ENCODE results near the gene PALLD. TPM values are rescaled to one million over a fixed set of nuclear protein-coding genes. Genes with fewer than 3 reads are reported as not detected.

The PALLD gene
- total RNA-seq, 1 donor from 2014 or later = 12.1 TPM

DNA sequence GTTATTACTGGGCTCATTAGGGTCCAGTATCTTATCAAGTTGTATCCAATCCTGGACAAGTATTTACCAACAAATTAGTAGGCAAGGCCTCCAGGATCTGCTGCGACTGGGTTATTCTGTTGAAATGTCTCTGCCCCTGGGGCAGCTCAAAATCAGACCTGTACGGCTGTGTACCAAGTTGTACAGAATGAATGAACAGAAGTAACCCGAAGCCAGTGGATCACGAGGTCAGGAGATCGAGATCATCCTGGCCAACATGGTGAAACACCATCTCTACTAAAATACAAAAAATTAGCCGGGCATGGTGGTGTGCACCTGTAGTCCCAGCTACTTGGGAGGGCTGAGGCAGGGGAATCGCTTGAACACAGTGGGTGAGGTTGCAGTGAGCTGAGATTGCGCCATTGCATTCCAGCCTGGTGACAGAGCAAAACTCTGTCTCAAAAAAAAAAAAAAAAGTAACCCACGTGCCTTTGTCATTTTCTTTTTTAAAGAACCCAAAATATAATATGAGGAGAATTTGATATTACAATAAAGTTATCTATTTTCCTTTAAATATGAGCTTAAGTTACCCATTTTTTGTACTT is 385.9 kb downstream of the PALLD start:
- intact Hi-C loops (cut with micrococcal nuclease) = no loop called here

- intact Hi-C loops (cut with micrococcal nuclease) = no loop called here
Observed at GRCh38 chr4:168883513-168883912, 386.7 kb downstream of the PALLD start.

GRCh38 chr4:168884251-168885124 is 387.6 kb downstream of the PALLD start:
- intact Hi-C loops (cut with micrococcal nuclease) = no loop called here

GRCh38 chr4:168885400-168885799 is 388.5 kb downstream of the PALLD start:
- intact Hi-C loops (cut with micrococcal nuclease) = no loop called here

- intact Hi-C loops (cut with micrococcal nuclease) = no loop called here
Observed at GRCh38 chr4:168886351-168886750, 389.5 kb downstream of the PALLD start.

GRCh38 chr4:168887809-168888208 is 391.0 kb downstream of the PALLD start:
- intact Hi-C loops (cut with micrococcal nuclease) = no loop called here

DNA sequence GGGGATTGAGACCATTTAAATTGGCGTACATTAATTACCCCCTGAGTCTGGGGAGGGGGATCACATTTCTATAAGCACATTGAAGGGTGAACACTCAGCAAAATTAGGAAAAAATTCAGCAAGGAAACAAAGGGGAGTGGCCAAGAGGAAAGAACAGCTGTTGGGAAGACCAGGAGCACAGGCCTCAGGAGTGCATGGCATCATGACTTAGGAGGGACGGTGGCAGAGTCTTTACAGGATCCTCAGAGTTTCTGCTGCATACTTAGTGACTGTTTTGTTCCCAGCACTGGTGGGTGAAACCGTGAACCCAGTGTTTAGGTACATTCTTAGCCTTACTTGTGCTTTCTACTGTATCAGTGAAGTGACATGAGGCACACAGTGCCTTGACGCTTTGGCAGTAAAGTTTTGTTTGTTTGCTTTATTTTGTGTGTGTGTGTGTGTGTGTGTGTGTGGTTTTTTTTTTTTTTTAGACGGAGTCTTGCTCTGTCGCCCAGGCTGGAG is 391.9 kb downstream of the PALLD start:
- intact Hi-C loops (cut with micrococcal nuclease) = no loop called here

- intact Hi-C loops (cut with micrococcal nuclease) = no loop called here
Observed at GRCh38 chr4:168891086-168891485, 394.2 kb downstream of the PALLD start.

DNA sequence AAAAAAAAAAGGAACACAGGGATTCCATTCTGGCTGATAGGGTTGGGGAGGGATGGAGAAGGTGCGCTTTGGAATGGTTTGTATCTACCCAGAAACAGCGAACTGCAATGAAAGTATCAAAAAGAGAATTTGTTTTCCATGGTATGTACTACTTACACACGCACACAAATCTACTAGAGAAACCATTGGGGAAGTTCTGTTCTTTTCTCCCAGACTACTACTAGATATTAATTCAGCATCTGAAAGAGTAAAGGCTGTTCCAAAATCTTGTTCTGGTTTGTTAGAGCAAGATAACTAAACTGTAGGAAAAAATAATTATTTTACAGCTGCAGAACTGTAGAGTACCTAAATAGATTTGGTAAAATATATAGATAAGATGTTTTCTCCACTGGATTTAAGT is 394.8 kb downstream of the PALLD start:
- intact Hi-C loops (cut with micrococcal nuclease) = no loop called here

DNA sequence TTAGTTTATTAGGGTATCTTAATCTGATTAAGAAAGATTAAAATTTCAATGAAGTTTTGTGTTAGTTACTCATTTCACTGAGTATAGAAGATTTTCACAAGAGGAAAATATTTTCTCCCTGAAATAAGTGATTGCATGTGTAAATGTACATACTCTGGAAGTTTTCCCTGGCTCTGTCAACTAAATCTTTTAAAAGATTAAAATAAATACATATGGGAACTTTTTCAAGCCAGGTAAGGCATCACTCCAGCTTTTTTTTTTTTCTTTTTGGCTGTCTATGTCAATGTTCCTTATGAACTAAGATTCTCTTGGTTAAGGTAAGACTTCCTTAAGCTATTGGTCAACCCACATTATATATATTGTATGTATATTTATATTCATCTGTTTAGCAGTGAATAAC is 395.6 kb downstream of the PALLD start:
- intact Hi-C loops (cut with micrococcal nuclease) = no loop called here

DNA sequence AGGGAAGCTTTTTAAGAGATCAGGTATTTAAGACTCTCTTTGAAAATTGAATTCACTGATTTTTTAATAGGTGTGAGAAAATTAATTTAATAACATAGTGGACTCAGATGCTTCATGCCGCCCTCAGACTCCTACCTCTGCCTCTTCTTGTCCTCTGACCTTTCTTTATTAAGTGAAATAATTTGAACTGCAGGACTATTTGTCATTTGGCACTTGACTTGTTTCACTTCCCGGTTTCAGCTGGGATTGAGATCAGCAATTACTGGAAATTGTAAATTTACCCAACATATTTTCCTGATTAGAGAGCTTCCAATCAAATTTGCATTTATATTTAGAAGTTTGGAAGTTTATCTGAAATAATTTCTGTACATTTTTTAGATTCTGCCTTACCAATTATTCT is 396.4 kb downstream of the PALLD start:
- intact Hi-C loops (cut with micrococcal nuclease) = no loop called here

DNA sequence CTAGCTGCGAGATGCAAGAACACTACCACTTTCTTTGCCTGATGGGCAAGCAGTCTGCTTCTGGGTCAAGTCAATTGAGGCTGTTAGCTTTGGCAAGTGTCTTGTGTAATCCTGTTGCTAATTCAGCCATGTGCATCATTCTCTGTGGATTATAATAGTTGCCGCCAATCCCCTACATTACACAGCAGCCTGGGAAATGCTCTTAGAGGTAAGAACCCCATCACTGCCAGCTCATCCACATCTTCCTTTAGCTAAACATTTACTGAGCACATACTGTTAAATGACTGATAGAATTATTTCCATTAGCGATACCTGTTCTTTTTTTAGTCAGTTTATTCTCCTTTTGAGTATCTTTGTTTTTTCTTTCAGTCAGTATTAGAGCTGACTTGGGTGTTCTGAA is 397.0 kb downstream of the PALLD start:
- intact Hi-C loops (cut with micrococcal nuclease) = no loop called here

DNA sequence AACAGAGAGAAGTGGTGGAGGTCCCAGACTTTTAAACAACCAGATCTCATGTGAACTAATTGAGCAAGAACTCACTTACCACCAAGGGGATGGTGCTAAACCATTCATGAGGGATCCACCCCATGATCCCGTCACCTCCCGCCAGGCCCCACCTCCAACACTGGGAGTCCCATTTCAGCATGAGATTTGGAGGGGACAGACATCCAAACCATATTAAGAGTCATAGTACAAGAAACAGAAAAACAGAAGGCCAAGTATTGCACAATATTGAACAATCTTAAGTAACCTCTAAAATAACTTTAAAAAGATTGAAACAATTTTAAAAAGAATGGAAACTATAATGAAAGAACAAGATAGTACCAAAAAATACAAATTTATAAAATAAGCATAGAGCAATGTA is 403.2 kb downstream of the PALLD start:
- intact Hi-C loops (cut with micrococcal nuclease) = no loop called here

GRCh38 chr4:168907119-168907698 is 410.4 kb downstream of the PALLD start:
- intact Hi-C loops (cut with micrococcal nuclease) = loop anchor here (1.0 kb wide), 1 partner anchor 71 kb away; no protein-coding TSS in a partner anchor

GRCh38 chr4:168908093-168908492 is 411.2 kb downstream of the PALLD start:
- intact Hi-C loops (cut with micrococcal nuclease) = no loop called here

GRCh38 chr4:168908851-168909273 is 412.0 kb downstream of the PALLD start:
- intact Hi-C loops (cut with micrococcal nuclease) = no loop called here

DNA sequence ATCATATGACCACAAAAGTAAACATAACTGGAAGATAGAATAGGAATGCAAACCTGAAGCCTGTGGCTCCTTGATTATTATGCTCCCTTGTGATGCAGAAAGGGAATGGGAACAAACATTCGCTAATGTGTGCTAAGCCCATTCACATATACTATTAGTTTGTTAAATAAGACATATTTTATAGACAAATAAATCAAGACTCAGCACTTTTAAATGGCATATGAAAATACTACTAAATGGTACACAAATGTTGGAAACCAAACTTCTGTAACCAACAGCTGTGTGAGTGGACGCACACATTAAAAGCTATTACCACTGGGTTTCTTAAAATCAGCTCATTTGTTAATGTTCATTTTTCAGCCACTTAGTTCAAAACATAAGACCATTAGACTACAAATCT is 417.2 kb downstream of the PALLD start:
- intact Hi-C loops (cut with micrococcal nuclease) = no loop called here

- intact Hi-C loops (cut with micrococcal nuclease) = loop anchor here (1.0 to 5.0 kb wide), 7 partner anchors 84 to 750 kb away; no protein-coding TSS in a partner anchor
Observed at GRCh38 chr4:168917138-168917779, 420.4 kb downstream of the PALLD start.

DNA sequence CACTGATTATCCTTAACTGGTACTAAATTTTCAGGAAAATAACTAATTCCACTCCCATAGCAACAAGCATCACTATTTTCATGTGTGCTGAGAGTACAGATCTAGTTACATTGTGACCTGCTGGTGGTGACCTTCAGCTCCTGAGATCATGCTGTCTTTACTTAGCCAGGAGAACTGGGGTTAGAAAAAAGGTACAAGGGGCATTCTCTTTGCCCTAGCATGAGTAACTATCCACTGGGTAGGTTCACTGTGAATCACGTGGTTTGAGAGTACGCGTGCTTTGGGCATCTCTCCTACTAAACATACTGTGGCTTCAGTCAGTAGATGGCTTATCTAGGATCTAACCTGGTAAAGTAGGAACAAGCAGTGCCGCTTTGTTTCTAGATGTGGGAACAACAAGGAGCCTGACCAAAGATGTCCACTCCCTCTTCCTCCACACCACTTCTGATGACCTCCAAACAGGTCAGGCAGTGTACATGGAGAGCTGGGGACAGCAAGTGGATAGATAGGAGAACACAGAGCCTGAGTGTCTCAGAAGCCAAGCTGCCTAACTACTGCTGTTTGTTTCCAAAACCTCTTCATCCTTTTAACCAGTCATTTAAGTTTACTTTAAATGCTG is 423.0 kb downstream of the PALLD start:
- intact Hi-C loops (cut with micrococcal nuclease) = loop anchor here (5.0 to 10.0 kb wide), 5 partner anchors 288 to 1127 kb away; partner anchors contain the start of genes NEK1 and SH3RF1

DNA sequence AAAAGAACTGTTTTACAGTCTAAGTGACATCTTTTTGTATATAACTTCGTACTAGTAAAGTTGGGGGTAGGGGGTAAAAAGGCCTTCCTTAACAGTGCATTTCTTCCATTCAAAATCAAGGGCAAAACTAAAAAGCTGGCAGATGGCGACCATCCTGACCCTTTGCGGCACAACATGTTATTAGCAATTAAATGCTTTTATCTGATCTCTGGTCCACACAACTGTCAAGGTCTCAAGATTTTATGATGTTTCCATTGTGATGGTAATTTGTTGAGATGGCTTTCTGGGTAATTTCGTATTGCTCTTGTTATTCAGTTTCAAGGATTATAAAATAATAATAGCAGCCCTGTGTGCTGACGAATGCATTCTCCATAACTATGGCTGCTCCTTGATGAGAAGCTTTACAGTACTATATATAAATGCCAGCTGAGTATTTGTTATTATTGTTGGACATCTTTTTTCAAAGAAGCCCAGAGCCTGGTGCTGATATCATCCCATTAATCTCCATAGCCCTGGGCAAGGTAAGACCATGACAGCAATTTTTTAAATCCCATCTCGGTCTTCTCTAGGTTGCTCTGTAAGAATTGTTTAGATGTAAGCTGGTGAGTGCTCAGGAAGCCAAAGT is 423.7 kb downstream of the PALLD start:
- intact Hi-C loops (cut with micrococcal nuclease) = loop anchor here (5.0 to 10.0 kb wide), 3 partner anchors 354 to 1127 kb away; partner anchors contain the start of genes NEK1 and SH3RF1

Data from T-helper 1 cell treated with Interleukin-12 subunit alpha and Interleukin-12 subunit beta and Interleukin-4 antibody, amounts not matched to agents 30 ng/mL and 1 ng/mL, for 36 hours (primary cell).